GM18505 (cell line): Measurements from ENCODE around the gene SLC27A3.
A peak's percentile ranks its signal among the peaks of the same experiment; 100 is the strongest.
"Not testable (repeated sequence)": the region's sequence is repeated elsewhere in the genome, so short reads cannot be mapped to it uniquely, and the experiment has no call there.

Experiments
- ATAC-seq: cut with Tn5 transposase; IDR thresholded peaks from one replicate; pipeline ENCODE4 v1.9.1; 2021; ENCODE audit not compliant: unreplicated experiment
- POLR2A ChIP-seq: IDR thresholded peaks from 4 replicates; pipeline ENCODE4 v1.6.1; 2011; ENCODE audit warnings: borderline replicate concordance; ENCODE audit not compliant: insufficient read depth, insufficient read length; ENCODE audit errors: extremely low read depth

The SLC27A3 gene

GRCh38 chr1:153770797-153771196 lies 4.4 kb upstream of the SLC27A3 start:
- no peak for TF ChIP-seq POLR2A
- ATAC-seq: no peak

DNA sequence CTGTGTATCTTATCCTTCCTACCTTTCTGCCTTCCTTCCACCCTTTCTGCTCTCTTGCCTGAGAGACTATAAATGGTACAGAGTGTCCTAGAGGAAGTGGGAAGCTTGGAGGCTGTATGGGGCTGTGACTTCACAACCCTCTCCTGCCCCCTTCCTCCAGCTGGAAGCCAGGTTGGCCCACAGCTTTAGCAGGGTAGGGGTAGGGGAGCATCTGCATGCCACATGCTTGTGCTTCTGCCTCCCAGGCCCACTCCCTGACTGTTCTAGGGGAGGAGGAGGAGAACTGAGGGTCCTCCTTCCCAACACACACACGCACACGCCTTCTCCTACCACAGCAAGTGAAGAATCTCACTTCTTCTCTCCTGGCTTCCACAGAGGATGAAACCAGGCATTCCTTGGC lies 3.9 kb upstream of the SLC27A3 start:
- TF ChIP-seq POLR2A: no peak
- ATAC-seq: no peak

DNA sequence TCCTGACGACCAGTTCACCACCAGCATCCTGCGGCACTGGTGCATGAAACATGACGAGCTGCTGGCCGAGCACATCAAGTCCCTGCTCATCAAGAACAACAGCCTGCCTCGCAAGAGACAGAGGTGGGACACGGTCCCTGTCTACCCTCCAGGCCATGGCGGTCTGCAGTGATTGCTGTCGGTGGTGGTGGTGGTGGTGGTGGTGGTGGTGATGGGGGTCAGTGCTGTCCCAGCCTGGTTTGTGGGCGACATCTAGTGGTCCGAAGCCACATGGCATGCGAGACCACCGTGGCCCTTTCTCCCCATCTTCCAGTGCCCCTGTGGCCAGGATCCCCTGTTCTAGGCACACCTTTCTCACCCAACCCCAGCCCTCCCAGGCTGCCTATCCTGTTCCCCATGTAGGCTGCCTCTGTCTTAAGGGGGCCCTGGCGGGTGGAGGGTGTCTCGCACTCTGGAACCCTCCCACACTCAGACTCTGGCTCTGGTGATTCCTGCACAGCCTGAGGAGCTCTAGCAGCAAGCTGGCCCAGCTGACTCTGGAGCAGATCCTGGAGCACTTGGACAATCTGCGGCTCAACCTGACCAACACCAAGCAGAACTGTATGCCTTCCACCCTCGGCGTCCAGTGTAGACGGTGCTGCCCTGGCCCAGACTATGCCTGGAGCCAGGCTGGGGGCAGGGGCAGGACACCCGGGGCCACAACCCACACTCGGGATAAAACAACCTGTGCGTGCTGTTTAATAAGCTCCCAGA lies 3.2 kb upstream of the SLC27A3 start:
- TF ChIP-seq POLR2A: no peak
- ATAC-seq: no peak

- TF ChIP-seq POLR2A: no peak
- ATAC-seq: no peak
These were observed 1.9 kb upstream of the SLC27A3 start for GRCh38 chr1:153773096-153773921.

DNA sequence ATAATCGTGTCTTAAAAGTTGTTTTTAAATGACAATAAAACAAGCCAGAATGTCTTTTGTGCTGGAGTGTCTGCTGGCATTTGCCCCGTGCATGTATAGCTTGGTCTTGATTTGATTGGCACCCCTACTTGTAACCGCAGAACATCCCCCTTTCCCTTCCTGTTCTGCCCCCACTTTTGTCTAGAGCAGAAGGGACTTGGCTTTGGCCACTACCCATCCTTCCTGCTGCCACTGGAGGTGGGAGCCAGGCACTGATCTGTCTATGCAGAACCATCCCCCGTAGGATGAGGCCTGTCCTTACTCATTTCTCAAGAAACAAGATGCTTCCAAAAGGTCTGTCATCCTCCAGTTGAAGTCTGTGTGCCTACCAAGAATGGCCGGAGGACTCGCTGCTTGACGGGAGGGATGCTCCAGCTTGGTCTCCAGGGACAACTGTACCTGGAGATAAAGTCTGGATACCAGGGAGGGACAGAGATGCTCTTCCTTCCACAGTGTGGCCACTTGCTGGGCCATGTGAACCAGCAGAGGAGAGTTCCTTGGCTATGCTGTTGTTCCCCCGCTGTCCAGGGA lies 1.1 kb upstream of the SLC27A3 start:
- ATAC-seq: no peak
- TF ChIP-seq POLR2A: no peak

GRCh38 chr1:153775458-153776327 lies 486 bp downstream of the SLC27A3 start:
- ATAC-seq: peak; percentile 41
- peak; percentile 67 for TF ChIP-seq POLR2A

DNA sequence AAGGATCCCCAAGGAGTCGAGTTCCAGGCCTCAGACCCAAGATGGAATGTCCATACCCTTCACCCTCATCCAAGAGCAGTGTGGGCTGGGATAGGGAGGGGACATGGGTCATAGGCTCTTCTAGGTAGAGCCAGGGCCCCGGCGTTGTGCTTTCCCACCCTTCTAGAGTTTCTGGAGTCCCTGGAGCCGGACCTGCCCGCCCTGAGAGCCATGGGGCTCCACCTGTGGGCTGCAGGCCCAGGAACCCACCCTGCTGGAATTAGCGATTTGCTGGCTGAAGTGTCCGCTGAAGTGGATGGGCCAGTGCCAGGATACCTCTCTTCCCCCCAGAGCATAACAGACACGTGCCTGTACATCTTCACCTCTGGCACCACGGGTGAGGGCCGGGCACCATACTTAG lies 1.1 kb downstream of the SLC27A3 start:
- no peak for ATAC-seq
- TF ChIP-seq POLR2A: no peak

DNA sequence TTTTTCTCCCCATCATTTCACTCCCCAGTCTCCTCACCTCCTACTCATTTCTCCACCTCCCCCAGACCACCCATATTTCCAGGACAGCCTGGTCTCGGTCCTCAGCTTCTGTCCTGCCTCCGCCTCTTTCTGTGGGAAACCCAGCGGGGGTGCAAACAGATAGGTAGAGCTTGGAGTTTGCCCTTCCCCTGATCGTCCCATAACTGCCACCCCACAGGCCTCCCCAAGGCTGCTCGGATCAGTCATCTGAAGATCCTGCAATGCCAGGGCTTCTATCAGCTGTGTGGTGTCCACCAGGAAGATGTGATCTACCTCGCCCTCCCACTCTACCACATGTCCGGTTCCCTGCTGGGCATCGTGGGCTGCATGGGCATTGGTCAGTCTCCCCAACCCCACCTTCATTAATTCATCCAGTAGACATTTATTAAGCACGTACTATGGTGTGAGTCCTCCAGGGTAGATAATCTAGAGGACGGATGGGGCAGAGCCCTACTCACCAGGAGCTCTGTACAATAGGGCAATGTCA lies 1.7 kb downstream of the SLC27A3 start:
- ATAC-seq: no peak

DNA sequence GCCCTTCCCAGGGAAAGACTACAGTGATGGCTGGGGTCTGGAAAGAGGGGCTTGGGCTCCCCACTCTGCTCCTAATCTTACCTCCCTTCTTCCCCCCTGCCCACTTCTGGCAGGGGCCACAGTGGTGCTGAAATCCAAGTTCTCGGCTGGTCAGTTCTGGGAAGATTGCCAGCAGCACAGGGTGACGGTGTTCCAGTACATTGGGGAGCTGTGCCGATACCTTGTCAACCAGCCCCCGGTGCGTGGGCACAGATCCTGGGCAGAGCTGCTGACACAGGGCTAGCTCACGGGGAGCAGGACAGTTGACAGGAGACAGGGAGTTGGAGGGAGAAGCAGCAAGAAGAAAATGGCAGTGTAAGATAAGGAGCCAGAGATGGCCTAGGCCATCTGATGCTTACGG lies 2.4 kb downstream of the SLC27A3 start:
- no peak for ATAC-seq
- no peak for TF ChIP-seq POLR2A

More for the DNA sequence above, 1.7 kb downstream of the SLC27A3 start:
- no peak for TF ChIP-seq POLR2A

DNA sequence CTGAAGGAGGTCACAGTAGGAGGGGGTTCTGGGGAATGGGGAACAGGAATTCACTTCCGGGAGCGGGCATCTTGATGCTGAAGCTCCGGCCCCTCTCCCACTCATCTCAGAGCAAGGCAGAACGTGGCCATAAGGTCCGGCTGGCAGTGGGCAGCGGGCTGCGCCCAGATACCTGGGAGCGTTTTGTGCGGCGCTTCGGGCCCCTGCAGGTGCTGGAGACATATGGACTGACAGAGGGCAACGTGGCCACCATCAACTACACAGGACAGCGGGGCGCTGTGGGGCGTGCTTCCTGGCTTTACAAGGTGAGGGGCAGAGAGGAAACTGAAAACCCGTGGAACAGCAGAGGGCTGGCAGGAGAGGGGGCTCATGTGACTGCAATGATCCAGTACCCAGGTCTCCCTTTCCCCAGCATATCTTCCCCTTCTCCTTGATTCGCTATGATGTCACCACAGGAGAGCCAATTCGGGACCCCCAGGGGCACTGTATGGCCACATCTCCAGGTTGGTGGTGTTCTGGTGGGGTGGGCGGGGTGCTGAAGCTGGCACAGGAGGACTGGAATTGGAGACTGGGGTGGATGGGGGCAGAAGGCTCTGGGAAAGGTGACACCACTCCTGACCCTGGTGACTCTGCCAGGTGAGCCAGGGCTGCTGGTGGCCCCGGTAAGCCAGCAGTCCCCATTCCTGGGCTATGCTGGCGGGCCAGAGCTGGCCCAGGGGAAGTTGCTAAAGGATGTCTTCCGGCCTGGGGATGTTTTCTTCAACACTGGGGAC lies 3.0 kb downstream of the SLC27A3 start:
- ATAC-seq: no peak
- TF ChIP-seq POLR2A: no peak

DNA sequence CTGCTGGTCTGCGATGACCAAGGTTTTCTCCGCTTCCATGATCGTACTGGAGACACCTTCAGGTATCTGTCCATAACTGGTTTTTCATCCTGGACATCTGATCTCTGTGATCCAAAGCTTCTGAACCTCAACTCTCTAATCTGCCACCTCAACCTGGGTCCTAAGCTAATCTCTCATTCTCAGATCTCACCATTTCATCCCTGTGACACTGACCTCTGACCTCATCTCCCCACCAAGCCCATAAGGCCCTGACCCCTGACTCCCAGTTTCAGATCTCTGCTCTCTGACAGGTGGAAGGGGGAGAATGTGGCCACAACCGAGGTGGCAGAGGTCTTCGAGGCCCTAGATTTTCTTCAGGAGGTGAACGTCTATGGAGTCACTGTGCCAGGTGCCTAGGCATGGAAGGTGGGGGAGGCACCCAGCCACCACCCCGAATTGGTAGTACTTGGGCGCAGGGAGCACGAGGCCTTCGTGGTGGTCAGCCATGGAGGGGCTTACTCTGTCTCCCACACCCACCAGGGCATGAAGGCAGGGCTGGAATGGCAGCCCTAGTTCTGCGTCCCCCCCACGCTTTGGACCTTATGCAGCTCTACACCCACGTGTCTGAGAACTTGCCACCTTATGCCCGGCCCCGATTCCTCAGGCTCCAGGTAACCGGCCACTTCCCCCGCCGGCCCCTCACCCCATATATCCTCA lies 3.8 kb downstream of the SLC27A3 start:
- ATAC-seq: no peak
- no peak for TF ChIP-seq POLR2A

- ATAC-seq: no peak
- no peak for TF ChIP-seq POLR2A
These were observed 4.8 kb downstream of the SLC27A3 start for GRCh38 chr1:153779781-153780541.

DNA sequence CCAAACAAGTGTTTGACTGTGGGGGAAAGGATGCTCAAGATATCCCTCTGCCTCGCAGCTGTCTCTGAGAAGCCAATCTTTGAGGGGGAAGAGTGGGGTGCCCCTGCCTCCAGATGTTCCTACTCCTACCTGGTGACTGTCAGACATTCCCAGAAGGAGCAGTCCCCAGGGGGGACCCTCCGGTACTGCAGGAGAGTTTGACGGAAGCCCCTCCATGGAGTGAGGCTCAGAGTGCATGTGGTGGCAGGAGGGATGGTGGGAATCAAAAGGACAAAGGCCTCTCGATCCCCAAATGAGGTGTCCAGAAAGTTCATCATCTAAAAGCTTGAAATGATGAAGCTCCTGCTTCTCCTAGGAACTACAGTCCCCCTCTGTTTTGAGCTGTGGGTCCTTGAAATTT lies 5.3 kb downstream of the SLC27A3 start:
- no peak for TF ChIP-seq POLR2A

DNA sequence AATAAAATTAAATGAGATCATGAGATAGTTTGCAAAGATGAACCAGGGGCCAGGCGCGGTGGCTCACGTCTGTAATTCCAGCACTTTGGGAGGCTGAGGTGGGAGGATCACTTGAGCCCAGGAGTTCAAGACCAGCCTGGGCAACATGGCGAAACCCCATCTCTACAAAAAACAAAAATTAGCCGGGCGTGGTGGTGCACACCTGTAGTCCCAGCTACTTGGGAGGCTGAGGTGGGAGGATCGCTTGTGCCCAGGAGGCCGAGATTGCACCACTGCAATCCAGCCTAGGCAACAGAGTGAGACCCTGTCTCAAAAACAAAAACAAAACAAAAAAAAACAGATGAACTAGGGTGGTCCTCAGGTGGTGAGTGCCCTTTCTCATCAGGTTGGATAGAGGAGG lies 7.4 kb downstream of the SLC27A3 start:
- ATAC-seq: not testable (repeated sequence)

More for the DNA sequence above, 5.3 kb downstream of the SLC27A3 start:
- no peak for ATAC-seq
